Activated T-cell treated with anti-CD3 and anti-CD28 coated beads, Interleukin-2, amount 50 U/mL, for 48 hours (primary cell): Measurements from ENCODE around the gene STEAP2.

ENCODE experiments used
- DNase-seq, 2 experiments: peaks; one replicate each; pipeline ENCODE4 v3.0.0-alpha.2; 2020

The STEAP2 gene

GRCh38 chr7:90194911-90195809 lies 16.4 kb upstream of the STEAP2 start:
- no peak for DNase-seq

GRCh38 chr7:90201500-90202195 lies 9.9 kb upstream of the STEAP2 start:
- DNase-seq, result no peak

- no peak for DNase-seq
Measured at GRCh38 chr7:90207956-90208355, 3.6 kb upstream of the STEAP2 start.

- no peak for DNase-seq
Measured at GRCh38 chr7:90209776-90210175, 1.8 kb upstream of the STEAP2 start.

GRCh38 chr7:90210475-90210874 lies 1.1 kb upstream of the STEAP2 start:
- DNase-seq, result no peak

GRCh38 chr7:90210981-90211380 lies 559 bp upstream of the STEAP2 start:
- DNase-seq, result no peak

- no peak for DNase-seq
Measured at GRCh38 chr7:90212149-90212495, 582 bp downstream of the STEAP2 start.

GRCh38 chr7:90213521-90213920 lies 2.0 kb downstream of the STEAP2 start:
- DNase-seq, result no peak

GRCh38 chr7:90216080-90216674 lies 4.6 kb downstream of the STEAP2 start:
- no peak for DNase-seq

GRCh38 chr7:90216771-90217170 lies 5.2 kb downstream of the STEAP2 start:
- DNase-seq, result no peak

- DNase-seq, result no peak
Measured at GRCh38 chr7:90222390-90222789, 10.8 kb downstream of the STEAP2 start.

GRCh38 chr7:90222811-90223725 lies 11.5 kb downstream of the STEAP2 start:
- no peak for DNase-seq

GRCh38 chr7:90224195-90224594 lies 12.7 kb downstream of the STEAP2 start:
- DNase-seq, result no peak

- DNase-seq, result no peak
Measured at GRCh38 chr7:90225181-90225580, 13.6 kb downstream of the STEAP2 start.

GRCh38 chr7:90225601-90226000 lies 14.1 kb downstream of the STEAP2 start:
- no peak for DNase-seq

GRCh38 chr7:90227259-90227658 lies 15.7 kb downstream of the STEAP2 start:
- DNase-seq, result no peak

- no peak for DNase-seq
Measured at GRCh38 chr7:90229682-90230081, 18.1 kb downstream of the STEAP2 start.

GRCh38 chr7:90230834-90231233 lies 19.3 kb downstream of the STEAP2 start:
- no peak for DNase-seq

- no peak for DNase-seq
Measured at GRCh38 chr7:90231304-90231703, 19.8 kb downstream of the STEAP2 start.

- DNase-seq, result no peak
Measured at GRCh38 chr7:90232430-90232829, 20.9 kb downstream of the STEAP2 start.

GRCh38 chr7:90233569-90233968 lies 22.0 kb downstream of the STEAP2 start:
- no peak for DNase-seq

- no peak for DNase-seq
Measured at GRCh38 chr7:90236721-90237289, 25.3 kb downstream of the STEAP2 start.

GRCh38 chr7:90238022-90238421 lies 26.5 kb downstream of the STEAP2 start:
- DNase-seq, result no peak
